ENCODE data around the gene KIAA0930.

KIAA0930 gene

GRCh38 chr22:45210174-45210573 is 30.5 kb downstream of the KIAA0930 start:
- peak overlapping the region in 1 of 5 donors; percentile 27 for H3K4me3 ChIP-seq (ENCODE audit: low read depth in 1 of 5, low read length in 5 of 5)
- H3K4me1 ChIP-seq (ENCODE audit: control insufficient read depth in 5 of 5, insufficient read depth in 5 of 5, low read length in 5 of 5) = peaks cover 3 to 47% (median 43%) of the 10 kb centered on the region in 5 donors
- H3K9me3 ChIP-seq (ENCODE audit: control insufficient read depth in 5 of 5, low read length in 5 of 5) = no peaks in the 10 kb centered on the region
- peaks cover 0 to 24% (median 0%) of the 10 kb centered on the region in 5 donors for H3K27me3 ChIP-seq (ENCODE audit: control insufficient read depth in 5 of 5, insufficient read depth in 4 of 5, low read length in 5 of 5)
- H3K36me3 ChIP-seq (ENCODE audit: control insufficient read depth in 5 of 5, insufficient read depth in 5 of 5, low read length in 5 of 5) = peaks cover 0 to 32% (median 9%) of the 10 kb centered on the region in 5 donors
- H3K9ac ChIP-seq (ENCODE audit: low read length in 5 of 5) = no peak overlapping the region
- H3K27ac ChIP-seq (ENCODE audit: low read depth, low read length) = peak overlapping the region; percentile 23

DNA sequence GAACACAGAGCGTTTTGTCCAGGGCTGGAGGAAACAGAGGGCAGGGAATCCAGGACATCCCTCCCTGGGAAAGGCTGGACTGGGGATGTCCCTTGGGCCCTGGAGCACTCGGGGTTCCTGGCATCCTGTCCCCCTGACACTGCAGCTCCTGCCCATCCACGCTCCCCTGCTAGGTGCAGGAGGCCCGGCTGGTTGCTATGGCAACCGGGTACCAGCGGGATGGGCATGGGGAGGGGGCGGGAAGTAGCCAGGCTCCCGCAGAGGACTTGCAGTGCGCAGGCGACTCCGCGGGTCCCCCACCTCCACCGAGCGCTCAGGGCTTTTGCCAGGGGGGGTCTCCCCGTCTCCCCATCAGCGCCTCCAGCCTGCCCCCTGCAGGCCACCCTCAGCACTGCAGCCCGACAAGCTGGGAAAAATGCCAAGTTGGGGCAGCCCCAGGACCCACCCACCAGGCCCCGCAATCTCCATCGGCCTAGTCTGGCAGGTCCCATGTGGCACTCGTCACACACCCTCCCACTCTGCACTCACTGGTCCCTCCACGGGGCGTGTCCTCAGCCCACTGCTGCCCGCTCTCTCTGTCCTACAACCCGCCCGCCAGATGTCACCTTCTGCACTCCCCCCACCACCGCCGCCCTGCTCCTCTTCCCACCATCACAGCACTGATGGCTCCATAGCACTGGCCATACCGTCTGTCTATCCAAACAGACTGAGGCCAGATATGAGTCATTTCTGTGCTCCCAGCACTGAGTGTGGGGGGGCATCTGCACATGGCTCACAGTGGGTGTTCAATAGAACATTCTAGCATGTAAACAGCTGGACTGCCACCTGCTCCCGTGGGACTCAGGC is 31.5 kb downstream of the KIAA0930 start:
- H3K36me3 ChIP-seq (ENCODE audit: control insufficient read depth in 5 of 5, insufficient read depth in 5 of 5, low read length in 5 of 5) = peaks cover 0 to 41% (median 19%) of the 10 kb centered on the region in 5 donors
- H3K27ac ChIP-seq (ENCODE audit: low read depth, low read length) = peak overlapping the region; percentile 23
- no peak overlapping the region for H3K4me3 ChIP-seq (ENCODE audit: low read depth in 1 of 5, low read length in 5 of 5)
- no peaks in the 10 kb centered on the region for H3K9me3 ChIP-seq (ENCODE audit: control insufficient read depth in 5 of 5, low read length in 5 of 5)
- H3K9ac ChIP-seq (ENCODE audit: low read length in 5 of 5) = no peak overlapping the region
- H3K4me1 ChIP-seq (ENCODE audit: control insufficient read depth in 5 of 5, insufficient read depth in 5 of 5, low read length in 5 of 5) = peaks cover 3 to 47% (median 43%) of the 10 kb centered on the region in 5 donors
- peaks cover 0 to 24% (median 0%) of the 10 kb centered on the region in 5 donors for H3K27me3 ChIP-seq (ENCODE audit: control insufficient read depth in 5 of 5, insufficient read depth in 4 of 5, low read length in 5 of 5)

- no peak overlapping the region for H3K9ac ChIP-seq (ENCODE audit: low read length in 5 of 5)
- H3K4me1 ChIP-seq (ENCODE audit: control insufficient read depth in 5 of 5, insufficient read depth in 5 of 5, low read length in 5 of 5) = peaks cover 3 to 45% (median 40%) of the 10 kb centered on the region in 5 donors
- peaks cover 0 to 47% (median 25%) of the 10 kb centered on the region in 5 donors for H3K36me3 ChIP-seq (ENCODE audit: control insufficient read depth in 5 of 5, insufficient read depth in 5 of 5, low read length in 5 of 5)
These were observed 32.0 kb downstream of the KIAA0930 start for GRCh38 chr22:45208696-45208992.

DNA sequence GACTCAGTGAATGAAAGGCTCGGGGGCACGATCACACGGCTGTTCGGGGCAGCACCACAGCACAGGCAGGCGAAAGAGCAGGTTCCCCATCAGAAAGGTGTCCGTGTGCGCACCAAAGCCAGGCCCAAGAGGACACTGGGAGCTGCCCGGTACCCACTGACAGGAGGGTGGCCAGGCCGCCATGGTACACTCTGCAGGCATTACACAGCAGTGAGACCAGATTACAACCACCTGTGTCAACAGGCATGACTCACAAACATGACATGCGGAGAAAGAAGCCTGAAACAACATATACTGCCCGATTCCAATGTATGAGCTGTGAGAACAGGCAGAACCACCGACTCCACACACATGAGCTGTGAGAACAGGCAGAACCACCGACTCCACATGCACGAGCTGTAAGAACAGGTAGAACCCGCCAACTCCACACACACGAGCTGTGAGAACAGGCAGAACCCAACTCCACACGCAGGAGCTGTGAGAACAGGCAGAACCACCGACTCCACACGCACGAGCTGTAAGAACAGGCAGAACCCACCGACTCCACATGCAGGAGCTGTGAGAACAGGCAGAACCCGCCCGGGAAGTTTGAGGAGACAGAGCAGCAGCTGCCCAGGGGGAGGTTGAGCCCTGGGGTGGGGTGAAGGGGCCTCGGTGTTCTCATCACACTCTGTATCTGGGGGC is 32.6 kb downstream of the KIAA0930 start:
- H3K4me1 ChIP-seq (ENCODE audit: control insufficient read depth in 5 of 5, insufficient read depth in 5 of 5, low read length in 5 of 5) = peaks cover 3 to 40% (median 35%) of the 10 kb centered on the region in 5 donors
- no peak overlapping the region for H3K27ac ChIP-seq (ENCODE audit: low read depth, low read length)
- H3K4me3 ChIP-seq (ENCODE audit: low read depth in 1 of 5, low read length in 5 of 5) = no peak overlapping the region
- H3K9me3 ChIP-seq (ENCODE audit: control insufficient read depth in 5 of 5, low read length in 5 of 5) = no peaks in the 10 kb centered on the region
- H3K9ac ChIP-seq (ENCODE audit: low read length in 5 of 5) = no peak overlapping the region
- peaks cover 0 to 20% (median 0%) of the 10 kb centered on the region in 5 donors for H3K27me3 ChIP-seq (ENCODE audit: control insufficient read depth in 5 of 5, insufficient read depth in 4 of 5, low read length in 5 of 5)
- peaks cover 0 to 52% (median 28%) of the 10 kb centered on the region in 5 donors for H3K36me3 ChIP-seq (ENCODE audit: control insufficient read depth in 5 of 5, insufficient read depth in 5 of 5, low read length in 5 of 5)

More at GRCh38 chr22:45208696-45208992, 32.0 kb downstream of the KIAA0930 start:
- peaks cover 0 to 23% (median 0%) of the 10 kb centered on the region in 5 donors for H3K27me3 ChIP-seq (ENCODE audit: control insufficient read depth in 5 of 5, insufficient read depth in 4 of 5, low read length in 5 of 5)
- H3K9me3 ChIP-seq (ENCODE audit: control insufficient read depth in 5 of 5, low read length in 5 of 5) = no peaks in the 10 kb centered on the region
- no peak overlapping the region for H3K27ac ChIP-seq (ENCODE audit: low read depth, low read length)
- no peak overlapping the region for H3K4me3 ChIP-seq (ENCODE audit: low read depth in 1 of 5, low read length in 5 of 5)

- no peak overlapping the region for H3K4me3 ChIP-seq (ENCODE audit: low read depth in 1 of 5, low read length in 5 of 5)
- no peaks in the 10 kb centered on the region for H3K9me3 ChIP-seq (ENCODE audit: control insufficient read depth in 5 of 5, low read length in 5 of 5)
- H3K36me3 ChIP-seq (ENCODE audit: control insufficient read depth in 5 of 5, insufficient read depth in 5 of 5, low read length in 5 of 5) = peaks cover 0 to 58% (median 33%) of the 10 kb centered on the region in 5 donors
- no peak overlapping the region for H3K9ac ChIP-seq (ENCODE audit: low read length in 5 of 5)
- peaks cover 0 to 15% (median 0%) of the 10 kb centered on the region in 5 donors for H3K27me3 ChIP-seq (ENCODE audit: control insufficient read depth in 5 of 5, insufficient read depth in 4 of 5, low read length in 5 of 5)
- no peak overlapping the region for H3K27ac ChIP-seq (ENCODE audit: low read depth, low read length)
- H3K4me1 ChIP-seq (ENCODE audit: control insufficient read depth in 5 of 5, insufficient read depth in 5 of 5, low read length in 5 of 5) = peaks cover 3 to 34% (median 29%) of the 10 kb centered on the region in 5 donors
These were observed 33.2 kb downstream of the KIAA0930 start for GRCh38 chr22:45207533-45207932.

- Histone ChIP-seq H3K9me3 (ENCODE audit: control insufficient read depth in 5 of 5, low read length in 5 of 5) (no peaks in the 10 kb centered on the region), H3K27me3 (ENCODE audit: control insufficient read depth in 5 of 5, insufficient read depth in 4 of 5, low read length in 5 of 5) (peaks cover 0 to 5% (median 0%) of the 10 kb centered on the region in 5 donors), H3K4me1 (ENCODE audit: control insufficient read depth in 5 of 5, insufficient read depth in 5 of 5, low read length in 5 of 5) (peaks cover 6 to 26% (median 18%) of the 10 kb centered on the region in 5 donors), H3K36me3 (ENCODE audit: control insufficient read depth in 5 of 5, insufficient read depth in 5 of 5, low read length in 5 of 5) (peaks cover 0 to 68% (median 44%) of the 10 kb centered on the region in 5 donors), H3K4me3 (ENCODE audit: low read depth in 1 of 5, low read length in 5 of 5) (no peak overlapping the region), H3K27ac (ENCODE audit: low read depth, low read length) (no peak overlapping the region), H3K9ac (ENCODE audit: low read length in 5 of 5) (no peak overlapping the region)
These were observed 34.5 kb downstream of the KIAA0930 start for GRCh38 chr22:45206233-45206632.

DNA sequence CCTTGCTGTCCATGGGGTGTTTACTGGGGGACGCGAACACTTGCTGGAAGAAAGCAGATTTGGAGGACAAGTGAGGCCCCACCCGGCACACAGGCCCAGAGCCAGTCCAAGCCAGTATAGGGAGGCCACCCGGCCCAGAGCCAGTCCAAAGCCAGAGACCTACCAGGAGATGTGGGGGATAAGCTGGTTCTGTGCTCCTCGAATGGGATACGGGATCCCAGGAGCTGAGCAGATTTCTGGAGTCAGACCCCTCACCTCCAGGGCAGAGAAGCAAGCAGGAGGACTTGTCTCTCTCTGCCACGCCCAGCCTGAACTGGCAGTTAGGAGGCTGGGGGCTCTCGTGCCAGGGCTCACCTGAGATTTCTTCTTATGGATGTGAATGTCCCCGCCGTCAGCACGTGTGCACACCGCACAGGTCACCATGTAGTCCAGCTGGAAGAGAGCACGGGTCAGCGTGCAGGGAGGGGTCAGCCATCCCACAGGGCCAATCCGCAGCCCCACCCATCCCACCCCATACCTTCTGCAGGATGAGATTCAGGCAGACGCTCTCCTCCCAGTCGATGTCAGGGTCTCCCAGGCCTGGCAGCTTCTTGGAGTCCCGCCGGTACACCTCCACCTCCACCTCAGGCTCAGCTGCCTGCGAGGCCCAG is 35.3 kb downstream of the KIAA0930 start:
- H3K27ac ChIP-seq (ENCODE audit: low read depth, low read length) = no peak overlapping the region
- no peak overlapping the region for H3K4me3 ChIP-seq (ENCODE audit: low read depth in 1 of 5, low read length in 5 of 5)
- no peaks in the 10 kb centered on the region for H3K9me3 ChIP-seq (ENCODE audit: control insufficient read depth in 5 of 5, low read length in 5 of 5)
- peaks cover 6 to 18% (median 17%) of the 10 kb centered on the region in 5 donors for H3K4me1 ChIP-seq (ENCODE audit: control insufficient read depth in 5 of 5, insufficient read depth in 5 of 5, low read length in 5 of 5)
- peaks cover 0 to 71% (median 50%) of the 10 kb centered on the region in 5 donors for H3K36me3 ChIP-seq (ENCODE audit: control insufficient read depth in 5 of 5, insufficient read depth in 5 of 5, low read length in 5 of 5)
- peaks cover 0 to 4% (median 0%) of the 10 kb centered on the region in 5 donors for H3K27me3 ChIP-seq (ENCODE audit: control insufficient read depth in 5 of 5, insufficient read depth in 4 of 5, low read length in 5 of 5)
- H3K9ac ChIP-seq (ENCODE audit: low read length in 5 of 5) = no peak overlapping the region

DNA sequence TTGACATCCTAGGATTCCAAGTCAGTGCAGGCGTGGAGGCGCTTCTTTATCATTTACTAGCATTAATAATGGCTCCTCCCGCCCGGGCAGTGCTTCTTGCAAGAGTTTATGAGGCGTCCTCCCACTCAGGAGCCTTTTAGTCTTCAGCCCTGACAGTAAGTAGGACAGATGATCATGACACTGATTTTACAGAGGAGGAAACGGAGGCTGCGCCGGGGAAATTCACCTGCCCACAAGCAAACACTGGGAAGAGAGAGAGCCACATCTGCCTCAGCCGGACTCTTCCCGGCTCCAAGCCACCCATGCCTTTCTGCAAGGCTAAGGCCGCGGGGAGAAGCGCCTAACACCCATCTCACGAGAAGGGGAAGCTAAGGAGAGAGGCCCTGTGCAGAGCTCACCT is 35.9 kb downstream of the KIAA0930 start:
- Histone ChIP-seq H3K9ac (ENCODE audit: low read length in 5 of 5) (no peak overlapping the region), H3K4me1 (ENCODE audit: control insufficient read depth in 5 of 5, insufficient read depth in 5 of 5, low read length in 5 of 5) (peaks cover 4 to 12% (median 11%) of the 10 kb centered on the region in 5 donors), H3K4me3 (ENCODE audit: low read depth in 1 of 5, low read length in 5 of 5) (no peak overlapping the region), H3K9me3 (ENCODE audit: control insufficient read depth in 5 of 5, low read length in 5 of 5) (no peaks in the 10 kb centered on the region), H3K27ac (ENCODE audit: low read depth, low read length) (no peak overlapping the region), H3K27me3 (ENCODE audit: control insufficient read depth in 5 of 5, insufficient read depth in 4 of 5, low read length in 5 of 5) (no peaks in the 10 kb centered on the region), H3K36me3 (ENCODE audit: control insufficient read depth in 5 of 5, insufficient read depth in 5 of 5, low read length in 5 of 5) (peaks cover 0 to 71% (median 51%) of the 10 kb centered on the region in 5 donors)

GRCh38 chr22:45204241-45204640 is 36.5 kb downstream of the KIAA0930 start:
- H3K9me3 ChIP-seq (ENCODE audit: control insufficient read depth in 5 of 5, low read length in 5 of 5) = no peaks in the 10 kb centered on the region
- H3K4me1 ChIP-seq (ENCODE audit: control insufficient read depth in 5 of 5, insufficient read depth in 5 of 5, low read length in 5 of 5) = peaks cover 0 to 7% (median 6%) of the 10 kb centered on the region in 5 donors
- H3K9ac ChIP-seq (ENCODE audit: low read length in 5 of 5) = no peak overlapping the region
- H3K4me3 ChIP-seq (ENCODE audit: low read depth in 1 of 5, low read length in 5 of 5) = no peak overlapping the region
- H3K27me3 ChIP-seq (ENCODE audit: control insufficient read depth in 5 of 5, insufficient read depth in 4 of 5, low read length in 5 of 5) = no peaks in the 10 kb centered on the region
- H3K36me3 ChIP-seq (ENCODE audit: control insufficient read depth in 5 of 5, insufficient read depth in 5 of 5, low read length in 5 of 5) = peaks cover 0 to 77% (median 57%) of the 10 kb centered on the region in 5 donors
- no peak overlapping the region for H3K27ac ChIP-seq (ENCODE audit: low read depth, low read length)
